CD4-positive, alpha-beta T cell (primary cell): ENCODE results near the gene HIRA. TPM values are rescaled to one million over a fixed set of nuclear protein-coding genes. Genes with fewer than 3 reads are reported as not detected.

Source experiments
- ATAC-seq: fragments of 200-7000 bp; cut with Tn5 transposase; one replicate; pipeline ENCODE4 v1.10.0; 2022; ENCODE audit warnings: mild to moderate bottlenecking; ENCODE audit not compliant: poor library complexity
- CTCF ChIA-PET: fragments of 350-600 bp; sonication (Branson Sonifier 250); formaldehyde crosslinking; loops from one replicate; lab custom pipeline; 2021; ENCODE audit warnings: antibody characterized with exemption, inconsistent platforms; lab: Charles Lee
- POLR2A ChIA-PET: fragments of 350-600 bp; sonication (Branson Sonifier 250); formaldehyde crosslinking; loops from one replicate; lab custom pipeline; 2021; ENCODE audit warnings: antibody characterized with exemption, inconsistent platforms; lab: Charles Lee
- DNase-seq, 14 experiments: peaks; one replicate each; pipeline ENCODE4 v3.0.0-alpha.2; 2013 to 2020; ENCODE audit warnings: mixed read lengths in 2 of 14
- H3K27ac ChIP-seq, 2 donors: one replicate each; pipeline versions ENCODE4 v1.5.1 to v1.7.0; 2013; ENCODE audit warnings: low read length in 2 of 2, low read depth in 1 of 2, mild to moderate bottlenecking in 1 of 2
- H3K27me3 ChIP-seq, 2 experiments: 1 replicate in 1 of 2; 2 replicates in 1 of 2; pipeline versions ENCODE4 v1.6.1 to v1.7.0; 2013; ENCODE audit warnings: low read length in 2 of 2, control low read depth in 1 of 2, mild to moderate bottlenecking in 1 of 2, moderate library complexity in 1 of 2; ENCODE audit not compliant: insufficient read depth in 2 of 2, control insufficient read depth in 1 of 2
- H3K36me3 ChIP-seq: one replicate; pipeline ENCODE4 v1.6.1; 2013; ENCODE audit warnings: low read length, control low read depth; ENCODE audit not compliant: insufficient read depth
- H3K4me1 ChIP-seq: one replicate; pipeline ENCODE4 v1.6.1; 2013; ENCODE audit warnings: low read length, control low read depth; ENCODE audit not compliant: insufficient read depth
- H3K4me3 ChIP-seq: one replicate; pipeline ENCODE4 v1.5.1; 2013; ENCODE audit warnings: mild to moderate bottlenecking, low read length, moderate library complexity
- H3K9me3 ChIP-seq, 2 experiments: 1 replicate in 1 of 2; 2 replicates in 1 of 2; pipeline versions ENCODE4 v1.6.1 to v1.7.0; 2013; ENCODE audit warnings: low read length in 2 of 2, mild to moderate bottlenecking in 2 of 2, control low read depth in 1 of 2, moderate library complexity in 1 of 2; ENCODE audit not compliant: control insufficient read depth in 1 of 2, insufficient read depth in 1 of 2
- H3K27ac Mint-ChIP-seq: one replicate; pipeline ENCODE4 v1.8.0; 2020; ENCODE audit warnings: mixed read lengths
- H3K27me3 Mint-ChIP-seq: one replicate; pipeline ENCODE4 v1.8.0; 2021; ENCODE audit warnings: mixed read lengths
- H3K36me3 Mint-ChIP-seq: one replicate; pipeline ENCODE4 v1.8.0; 2021; ENCODE audit warnings: low read depth, mixed read lengths
- H3K4me1 Mint-ChIP-seq: one replicate; pipeline ENCODE4 v1.8.0; 2021; ENCODE audit warnings: low read depth, mixed read lengths
- H3K4me3 Mint-ChIP-seq: one replicate; pipeline ENCODE4 v1.8.0; 2020; ENCODE audit warnings: mild to moderate bottlenecking, mixed read lengths
- H3K9me3 Mint-ChIP-seq: one replicate; pipeline ENCODE4 v1.8.0; 2020; ENCODE audit warnings: mixed read lengths
- CTCF ChIP-seq: fragments of 200-600 bp; IDR thresholded peaks from one replicate; pipeline ENCODE4 v1.8.0; 2022; ENCODE audit warnings: antibody characterized with exemption, mild to moderate bottlenecking
- intact Hi-C, 2 experiments: fragments of 100-400 bp; cut with DNase I in 1 of 2; cut with micrococcal nuclease in 1 of 2; formaldehyde crosslinking; loops; one replicate each; pipeline versions ENCODE4 v1.15.1 to v1.9.0; 2023 to 2025; cut with DNase I, micrococcal nuclease
- total RNA-seq, 174 experiments: library from RNA in 2 of 174; stranded (reverse) in 2 of 174; gene quantifications; one replicate each; pipeline ENCODE4 v1.2.3 and lab custom pipeline; 2021 to 2026

Gene HIRA
- total RNA-seq, 2 experiments from 2014 or later, result 15.2 to 15.5 TPM

GRCh38 chr22:19461506-19461905, 30.0 kb upstream of the HIRA start:
- Histone ChIP-seq H3K9me3 (no peaks in the 10 kb centered on the region), H3K4me1 (peaks cover 4% of the 10 kb centered on the region), H3K36me3 (peaks cover 67% of the 10 kb centered on the region), H3K27ac (no peak overlapping the region), H3K27me3 (no peaks in the 10 kb centered on the region), H3K4me3 (no peak overlapping the region)
- no peak for ATAC-seq
- peaks cover 74% of the 10 kb centered on the region for H3K36me3 Mint-ChIP-seq
- no peaks in the 10 kb centered on the region for H3K4me1 Mint-ChIP-seq
- intact Hi-C loops, result no loop called here
- POLR2A ChIA-PET, result no interaction called here
- TF ChIP-seq CTCF, result no peak
- CTCF ChIA-PET, result no interaction called here
- H3K4me3 Mint-ChIP-seq, result no peak overlapping the region
- no peaks in the 10 kb centered on the region for H3K27me3 Mint-ChIP-seq
- no peak for DNase-seq
- no peaks in the 10 kb centered on the region for H3K9me3 Mint-ChIP-seq
- no peak overlapping the region for H3K27ac Mint-ChIP-seq

GRCh38 chr22:19460036-19460435, 28.5 kb upstream of the HIRA start:
- H3K4me1 ChIP-seq, result peaks cover 4% of the 10 kb centered on the region
- Mint-ChIP-seq H3K4me3 (no peak overlapping the region), H3K27ac (no peak overlapping the region), H3K27me3 (no peaks in the 10 kb centered on the region), H3K9me3 (no peaks in the 10 kb centered on the region), H3K36me3 (peaks cover 74% of the 10 kb centered on the region), H3K4me1 (no peaks in the 10 kb centered on the region)
- no peak overlapping the region for H3K4me3 ChIP-seq
- no peak for ATAC-seq
- no peak for TF ChIP-seq CTCF
- no peak for DNase-seq
- ChIA-PET CTCF (interaction anchor here (0.6 to 0.9 kb wide), 2 partner anchors 15 to 264 kb away, joined by 3 read pairs; no protein-coding TSS in a partner anchor), POLR2A (no interaction called here)
- no peaks in the 10 kb centered on the region for H3K27me3 ChIP-seq
- no peak overlapping the region for H3K27ac ChIP-seq
- intact Hi-C loops, result no loop called here
- peaks cover 67% of the 10 kb centered on the region for H3K36me3 ChIP-seq
- H3K9me3 ChIP-seq, result no peaks in the 10 kb centered on the region

GRCh38 chr22:19457828-19458428, 26.4 kb upstream of the HIRA start:
- ChIA-PET CTCF (no interaction called here), POLR2A (interaction anchor here (0.6 kb wide), 1 partner anchor 283 kb away, joined by 3 read pairs; no protein-coding TSS in a partner anchor)
- DNase-seq, result no peak
- intact Hi-C loops, result no loop called here
- Mint-ChIP-seq H3K27ac (no peak overlapping the region), H3K4me3 (no peak overlapping the region), H3K9me3 (no peaks in the 10 kb centered on the region), H3K4me1 (no peaks in the 10 kb centered on the region), H3K36me3 (peaks cover 76% of the 10 kb centered on the region), H3K27me3 (no peaks in the 10 kb centered on the region)
- no peak for ATAC-seq
- no peaks in the 10 kb centered on the region for H3K4me1 ChIP-seq
- no peak overlapping the region for H3K27ac ChIP-seq
- H3K36me3 ChIP-seq, result peaks cover 70% of the 10 kb centered on the region
- no peaks in the 10 kb centered on the region for H3K27me3 ChIP-seq
- H3K9me3 ChIP-seq, result no peaks in the 10 kb centered on the region
- no peak overlapping the region for H3K4me3 ChIP-seq
- TF ChIP-seq CTCF, result no peak
